Fibroblast of peridontal ligament (primary cell): ENCODE data around the gene INTS2.
"Not testable (repeated sequence)": the region's sequence is repeated elsewhere in the genome, so short reads cannot be mapped to it uniquely, and the experiment has no call there.

ENCODE experiments used
- DNase-seq: peaks from one replicate; pipeline ENCODE4 v3.0.0-alpha.2; 2010; ENCODE audit errors: extremely low read depth

The INTS2 gene

DNA sequence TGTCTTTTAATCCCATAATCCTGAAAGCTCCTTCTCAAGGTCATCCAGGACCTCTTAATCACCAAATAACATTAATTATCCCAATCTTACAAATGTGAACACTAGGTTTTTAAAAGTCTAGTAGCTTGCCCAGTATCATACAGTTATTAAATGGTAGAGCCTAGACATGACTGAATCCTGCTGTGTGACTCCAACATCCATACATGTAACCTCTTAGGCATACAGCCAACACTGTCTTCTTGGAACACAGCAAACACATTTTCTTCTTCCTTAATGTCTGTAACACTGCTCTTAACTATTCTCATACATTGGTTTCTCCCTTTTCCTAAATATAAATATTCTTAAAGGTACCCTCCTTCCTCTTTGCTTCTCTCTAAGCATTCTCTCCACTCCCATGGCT is 78.1 kb downstream of the INTS2 start:
- DNase-seq: peak; percentile 18

DNA sequence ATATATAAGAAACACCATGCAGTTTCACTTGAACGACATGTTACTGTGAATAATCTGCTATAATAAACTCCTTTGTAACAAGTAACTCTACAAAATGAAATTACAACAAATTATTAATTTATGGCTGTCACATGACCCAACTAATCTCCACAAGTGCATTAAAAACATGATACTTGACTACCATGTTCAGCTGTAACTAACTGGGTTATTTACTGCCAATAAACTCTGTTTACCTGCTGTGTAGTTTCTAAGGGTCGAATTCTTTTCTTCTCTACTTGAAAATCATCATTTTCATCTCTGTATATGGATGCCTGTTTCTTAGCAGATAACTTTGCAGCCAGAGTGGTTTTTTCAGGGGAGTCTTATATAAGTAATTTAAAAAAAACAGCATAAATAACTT is 78.9 kb downstream of the INTS2 start:
- DNase-seq: no peak

GRCh38 chr17:61848247-61848646 is 79.5 kb downstream of the INTS2 start:
- no peak for DNase-seq

DNA sequence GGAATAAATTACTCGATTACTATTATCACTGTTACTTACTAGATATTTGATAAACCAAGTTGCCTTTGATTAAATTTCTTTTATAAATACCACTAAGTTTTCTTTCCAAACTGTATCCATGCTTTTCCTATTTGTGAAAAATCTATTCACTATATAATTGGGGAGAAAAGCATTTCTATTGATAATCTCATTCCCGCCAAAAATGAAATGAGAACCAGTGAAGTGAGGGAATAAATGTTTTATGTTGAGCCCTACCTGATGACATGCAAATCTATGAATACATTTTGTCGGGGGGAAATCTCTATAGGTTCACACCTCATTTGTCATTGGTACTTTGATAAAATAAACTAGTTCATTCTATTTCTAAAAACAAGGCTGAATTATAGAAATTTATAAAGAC is 80.1 kb downstream of the INTS2 start:
- no peak for DNase-seq

- no peak for DNase-seq
Observed at GRCh38 chr17:61846761-61847375, 80.9 kb downstream of the INTS2 start.

DNA sequence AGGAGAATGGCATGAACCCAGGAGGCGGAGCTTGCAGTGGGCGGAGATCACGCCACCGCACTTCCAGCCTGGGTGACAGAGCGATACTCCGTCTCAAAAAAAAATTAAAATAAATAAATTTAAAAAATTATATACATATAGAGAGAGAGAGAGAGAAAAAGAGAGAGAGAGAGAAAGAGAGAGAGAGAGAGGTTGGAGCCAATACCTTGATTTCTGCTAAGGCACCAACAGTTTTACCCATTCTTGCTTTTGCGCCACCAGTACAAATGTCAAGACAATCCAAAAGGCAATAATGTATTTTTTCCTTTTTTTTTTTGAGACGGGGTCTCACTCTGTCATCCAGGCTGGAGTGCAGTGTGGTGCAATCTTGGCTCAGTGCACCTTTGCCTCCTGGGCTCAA is 81.7 kb downstream of the INTS2 start:
- DNase-seq: no peak

DNA sequence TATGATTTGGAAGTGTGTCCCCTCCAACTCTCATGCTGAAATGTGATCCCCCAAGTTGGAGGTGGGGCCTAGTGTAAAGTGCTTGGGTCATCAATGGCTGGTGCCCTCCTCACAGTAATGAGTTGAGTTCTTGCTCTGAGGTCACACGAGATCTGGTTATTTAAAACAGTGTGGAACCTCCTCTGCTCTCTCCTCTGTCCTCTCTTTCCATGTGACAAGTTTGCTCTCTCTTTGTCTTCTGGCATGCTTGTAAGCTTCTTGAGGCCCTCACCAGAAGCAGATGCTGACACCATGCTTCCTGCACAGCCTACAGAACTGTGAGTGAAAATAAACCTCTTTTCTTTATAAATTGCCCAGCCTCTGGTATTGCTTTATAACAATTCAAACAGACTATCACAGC is 84.3 kb downstream of the INTS2 start:
- DNase-seq: no peak

DNA sequence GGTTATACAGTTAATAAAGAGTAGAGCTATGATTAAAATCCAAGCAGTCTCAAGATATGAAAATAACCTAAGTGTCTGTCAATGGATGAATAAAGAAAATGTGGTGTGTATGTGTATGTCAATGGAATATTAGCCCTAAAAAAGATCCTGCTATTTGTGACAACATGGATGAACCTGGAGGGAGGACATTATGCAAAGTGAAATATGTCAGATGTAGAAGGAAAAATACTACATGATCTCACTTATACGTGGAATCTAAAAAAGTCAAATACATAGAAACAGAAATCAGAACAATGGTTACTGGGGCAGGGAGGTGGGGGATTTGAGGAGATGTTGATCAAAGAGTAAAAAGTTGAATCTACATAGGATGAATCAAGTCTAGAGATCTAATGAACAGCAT is 84.9 kb downstream of the INTS2 start:
- no peak for DNase-seq

GRCh38 chr17:61839300-61839786 is 88.4 kb downstream of the INTS2 start:
- no peak for DNase-seq

GRCh38 chr17:61837175-61838051 is 90.4 kb downstream of the INTS2 start:
- DNase-seq: peak; percentile 90

- no peak for DNase-seq
Observed at GRCh38 chr17:61836266-61837174, 91.3 kb downstream of the INTS2 start.

- DNase-seq: no peak
Observed at GRCh38 chr17:61835606-61836005, 92.2 kb downstream of the INTS2 start.

DNA sequence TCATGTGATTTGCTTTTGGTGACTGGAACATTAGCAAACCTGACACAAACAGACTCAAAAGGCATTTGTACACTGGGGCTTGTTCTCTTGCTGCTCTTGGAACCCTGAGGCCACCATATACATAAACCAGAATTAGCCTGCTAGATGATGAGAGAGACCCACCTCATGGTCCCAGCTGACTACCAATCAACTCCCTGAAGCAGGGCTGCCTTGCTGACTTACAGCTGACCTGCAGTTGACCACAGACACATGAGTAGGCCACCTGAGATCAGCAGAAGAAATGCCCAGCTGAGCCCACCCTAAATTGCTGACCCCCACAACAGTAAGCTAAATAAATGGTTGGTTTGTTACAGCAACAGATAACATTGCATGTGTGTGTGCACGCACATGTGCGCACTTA is 93.2 kb downstream of the INTS2 start:
- no peak for DNase-seq

GRCh38 chr17:61833536-61834193 is 94.1 kb downstream of the INTS2 start:
- peak; percentile 61 for DNase-seq

DNA sequence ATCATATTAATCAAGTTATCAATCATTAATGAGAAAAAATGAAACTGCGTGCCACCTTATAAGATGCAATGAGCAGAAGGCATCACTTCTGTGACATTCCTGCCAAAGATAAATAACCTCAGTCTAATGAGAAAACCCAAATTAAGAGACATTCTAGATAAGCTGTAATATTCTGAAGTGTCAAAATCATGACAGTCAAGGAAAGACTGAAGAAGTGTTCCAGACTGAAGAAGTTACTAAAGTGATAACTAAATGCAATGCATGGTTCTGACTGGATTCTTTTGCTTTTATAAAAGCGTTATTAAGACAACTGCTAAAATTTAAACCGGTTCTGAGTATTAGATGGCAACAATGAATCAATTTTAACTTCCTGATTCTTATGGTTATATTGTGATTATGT is 95.3 kb downstream of the INTS2 start:
- DNase-seq: no peak

GRCh38 chr17:61831099-61831498 is 96.7 kb downstream of the INTS2 start:
- DNase-seq: no peak

DNA sequence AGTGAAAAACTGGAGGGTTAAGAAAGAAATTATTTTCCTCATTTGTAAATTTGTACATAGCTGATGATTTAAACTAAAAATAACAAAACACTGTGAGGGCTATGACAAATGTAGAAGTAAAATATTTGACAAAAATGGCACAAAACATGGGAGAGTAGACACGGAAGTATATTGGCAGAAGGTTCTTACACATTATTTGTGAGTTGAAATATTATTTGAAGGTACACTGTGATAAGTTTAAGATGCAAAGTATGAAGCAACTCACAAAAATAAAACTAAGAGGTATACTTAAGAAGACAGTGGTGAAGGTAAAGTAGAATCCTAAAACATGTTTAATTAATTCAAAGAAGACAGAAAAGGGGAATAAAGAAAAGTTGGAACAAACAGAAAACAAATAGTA is 99.1 kb downstream of the INTS2 start:
- no peak for DNase-seq

DNA sequence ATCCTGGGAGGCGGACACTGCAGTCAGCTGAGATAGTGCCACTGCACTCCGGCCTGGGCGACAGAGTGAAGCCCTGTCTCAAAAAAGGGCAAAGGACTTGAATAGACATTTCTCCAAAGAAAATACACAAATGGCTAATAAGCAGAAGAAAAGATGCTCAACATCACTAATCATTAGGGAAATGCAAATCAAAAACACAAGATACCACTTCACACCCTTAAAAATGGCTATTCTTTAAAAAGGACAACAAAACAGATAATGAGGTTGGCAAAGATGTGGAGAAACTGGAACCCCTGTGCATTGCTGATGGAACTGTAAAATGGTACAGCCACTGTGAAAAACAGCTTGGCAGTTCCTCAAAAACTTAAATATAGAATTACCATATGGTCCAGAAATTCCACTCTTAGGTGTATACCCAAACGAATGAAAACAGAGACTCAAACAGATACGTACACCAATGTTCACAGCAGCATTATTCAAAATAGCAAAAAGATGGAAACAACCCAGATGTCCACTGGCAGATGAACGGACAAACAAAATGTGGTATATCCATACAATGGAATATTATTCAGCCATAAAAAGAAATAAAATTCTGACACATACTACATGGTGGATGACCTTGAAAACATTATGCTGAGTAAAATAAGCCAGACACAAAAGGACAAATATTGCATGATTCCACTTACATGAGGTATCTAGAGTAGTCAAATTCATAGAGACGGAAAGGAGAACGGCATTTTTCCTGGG is 100.0 kb downstream of the INTS2 start:
- no peak for DNase-seq

DNA sequence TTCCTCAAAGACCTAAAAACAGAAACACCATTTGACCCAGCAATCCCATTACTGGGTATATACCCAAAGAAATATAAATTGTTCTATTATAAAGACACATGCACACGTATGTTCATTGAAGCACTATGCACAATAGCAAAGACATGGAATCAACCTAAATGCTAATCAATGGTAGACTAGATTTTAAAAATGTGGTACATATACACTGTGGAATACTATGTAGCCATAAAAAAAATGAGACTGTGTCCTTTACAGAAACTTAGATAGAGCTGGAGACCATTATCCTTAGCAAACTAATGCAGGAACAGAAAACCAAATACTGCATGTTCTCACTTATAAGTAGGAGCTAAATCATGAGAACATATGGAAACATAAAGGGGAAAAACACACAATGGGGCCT is 100.9 kb downstream of the INTS2 start:
- DNase-seq: not testable (repeated sequence)

DNA sequence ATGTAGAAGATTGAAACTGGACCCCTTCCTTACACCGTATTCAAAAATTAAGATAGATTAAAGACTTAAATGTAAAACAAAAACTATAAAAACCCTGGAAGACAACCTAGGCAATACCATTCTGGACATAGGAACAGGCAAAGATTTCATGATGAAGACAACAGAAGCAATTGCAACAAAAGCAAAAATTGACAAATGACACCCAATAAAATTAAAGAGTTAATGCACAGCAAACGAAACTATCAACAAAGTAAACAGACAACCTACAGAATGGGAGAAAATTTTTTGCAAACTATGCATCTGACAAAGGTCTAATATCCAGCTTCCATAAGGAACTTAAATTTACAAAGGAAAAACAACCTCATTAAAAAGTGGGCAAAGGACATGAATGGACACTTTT is 101.6 kb downstream of the INTS2 start:
- not testable (repeated sequence) for DNase-seq
